Psoas muscle (tissue), 8 donors: ENCODE data around the gene DMPK. TPM values are rescaled to one million over a fixed set of nuclear protein-coding genes. Genes with fewer than 3 reads are reported as not detected.

Experiments used
- ATAC-seq, 4 donors: fragments of 200-7000 bp; cut with Tn5 transposase; one replicate each; pipeline ENCODE4 v1.9.1; 2020; ENCODE audit warnings: moderate library complexity in 3 of 4, mild to moderate bottlenecking in 2 of 4
- DNase-seq, 2 donors: peaks; one replicate each; pipeline ENCODE4 v3.0.0-alpha.2; 2020
- H3K27ac ChIP-seq: fragments of 200-600 bp; one replicate; pipeline ENCODE4 v1.8.0; 2022
- H3K27me3 ChIP-seq, 3 donors: fragments of 200-600 bp in 1 of 3; one replicate each; pipeline versions ENCODE4 v1.6.1 to v1.8.0; 2013 to 2022; ENCODE audit warnings: low read length in 2 of 3, mild to moderate bottlenecking in 2 of 3, moderate library complexity in 1 of 3; ENCODE audit not compliant: insufficient read depth in 3 of 3
- H3K36me3 ChIP-seq, 2 donors: fragments of 200-600 bp in 1 of 2; one replicate each; pipeline versions ENCODE4 v1.6.1 to v1.8.0; 2013 to 2022; ENCODE audit warnings: low read depth in 1 of 2, mild to moderate bottlenecking in 1 of 2, moderate library complexity in 1 of 2; ENCODE audit not compliant: insufficient read depth in 1 of 2
- H3K4me1 ChIP-seq: fragments of 200-600 bp; one replicate; pipeline ENCODE4 v1.8.0; 2022
- H3K4me3 ChIP-seq: fragments of 200-600 bp; one replicate; pipeline ENCODE4 v1.8.0; 2022; ENCODE audit warnings: mild to moderate bottlenecking
- H3K9me3 ChIP-seq: fragments of 200-600 bp; one replicate; pipeline ENCODE4 v1.8.0; 2022
- WGBS, 3 donors: extraction: QIAGEN DNeasy Blood & Tissue Kit; methylation state at CpG; one replicate each; pipeline versions ENCODE4 v1.1.6 to v1.1.7; 2013; 5-methylcytosine and 5-hydroxymethylcytosine counted together
- intact Hi-C, 2 donors: fragments of 100-400 bp; cut with DNase I; formaldehyde crosslinking; loops; one replicate each; pipeline versions ENCODE4 v1.11.0 to v1.14.2; 2022
- polyA plus RNA-seq, 3 donors: library from polyadenylated mRNA; stranded (reverse); fragments of 200-250 nt; gene quantifications; one replicate each; pipeline ENCODE4 v1.2.3, GENCODE V29; 2013
- total RNA-seq, 4 donors: library from RNA; stranded (reverse); fragmentation: NEBNext Ultra II Directional in 2 of 4; extraction: Animal tissue kit (Norgen Biotek cat#: 25700) in 2 of 4; gene quantifications; one replicate each; pipeline versions ENCODE4 v1.2.1 to v1.2.4, GENCODE V29; 2021 to 2023
- TF ChIP-seq, protein P1 (sequence below): fragments of 200-600 bp; IDR thresholded peaks from one replicate; pipeline ENCODE4 v1.8.0; 2022; ENCODE audit warnings: antibody characterized with exemption
- donor health status: healthy with polysubstance abuse.
- donor health status: DM: no; HTN: no; CAD: no; lungs with moderate emphysema.
- donor health status: Bipolar disorder and iron deficiency.
- donor health status: healthy.
- donor health status: DM: yes; HTN: yes; CAD: no.
- donor health status: DM: no; HTN: no; CAD: no.
- donor health status: DM: no; HTN: no; CAD: no.
- donor health status: DM: yes; HTN: yes; CAD: no.

DMPK gene
- total and polyA plus RNA-seq, 7 donors, result 53.0 to 617 (median 132) TPM

DNA sequence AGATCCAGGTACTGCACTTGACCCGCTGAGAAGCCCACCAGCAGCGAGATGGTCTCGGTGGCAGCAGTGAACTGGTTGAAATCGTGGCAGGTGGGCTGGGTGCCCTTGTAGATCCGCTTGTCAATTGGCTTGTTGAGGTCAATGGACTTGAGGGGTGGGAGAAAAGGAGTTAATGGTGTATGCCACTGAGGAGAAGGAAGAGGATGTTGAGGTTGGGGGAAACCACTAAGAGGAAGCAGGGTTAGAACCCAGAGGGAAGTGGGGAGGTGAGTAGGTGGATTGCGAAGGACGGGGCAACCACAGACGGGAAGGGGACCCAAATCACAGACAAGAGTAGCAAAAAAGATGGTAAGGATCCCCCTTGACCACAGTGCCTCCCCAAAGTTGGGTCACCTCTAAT, 8.7 kb upstream of the DMPK start:
- Histone ChIP-seq H3K4me1 (peaks cover 41% of the 10 kb centered on the region), H3K27me3 (no peaks in the 10 kb centered on the region), H3K27ac (no peak overlapping the region), H3K9me3 (no peaks in the 10 kb centered on the region), H3K4me3 (no peak overlapping the region), H3K36me3 (peaks cover 0 to 45% of the 10 kb centered on the region in 2 donors)
- WGBS, 3 donors, result 81 to 90% (median 86%) methylated on average over 8 of the region's 8 CpGs
- DNase-seq (no peak), ATAC-seq (no peak)
- intact Hi-C loops, result no loop called here
- TF ChIP-seq, protein P1, sequence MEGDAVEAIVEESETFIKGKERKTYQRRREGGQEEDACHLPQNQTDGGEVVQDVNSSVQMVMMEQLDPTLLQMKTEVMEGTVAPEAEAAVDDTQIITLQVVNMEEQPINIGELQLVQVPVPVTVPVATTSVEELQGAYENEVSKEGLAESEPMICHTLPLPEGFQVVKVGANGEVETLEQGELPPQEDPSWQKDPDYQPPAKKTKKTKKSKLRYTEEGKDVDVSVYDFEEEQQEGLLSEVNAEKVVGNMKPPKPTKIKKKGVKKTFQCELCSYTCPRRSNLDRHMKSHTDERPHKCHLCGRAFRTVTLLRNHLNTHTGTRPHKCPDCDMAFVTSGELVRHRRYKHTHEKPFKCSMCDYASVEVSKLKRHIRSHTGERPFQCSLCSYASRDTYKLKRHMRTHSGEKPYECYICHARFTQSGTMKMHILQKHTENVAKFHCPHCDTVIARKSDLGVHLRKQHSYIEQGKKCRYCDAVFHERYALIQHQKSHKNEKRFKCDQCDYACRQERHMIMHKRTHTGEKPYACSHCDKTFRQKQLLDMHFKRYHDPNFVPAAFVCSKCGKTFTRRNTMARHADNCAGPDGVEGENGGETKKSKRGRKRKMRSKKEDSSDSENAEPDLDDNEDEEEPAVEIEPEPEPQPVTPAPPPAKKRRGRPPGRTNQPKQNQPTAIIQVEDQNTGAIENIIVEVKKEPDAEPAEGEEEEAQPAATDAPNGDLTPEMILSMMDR, result no peak

DNA sequence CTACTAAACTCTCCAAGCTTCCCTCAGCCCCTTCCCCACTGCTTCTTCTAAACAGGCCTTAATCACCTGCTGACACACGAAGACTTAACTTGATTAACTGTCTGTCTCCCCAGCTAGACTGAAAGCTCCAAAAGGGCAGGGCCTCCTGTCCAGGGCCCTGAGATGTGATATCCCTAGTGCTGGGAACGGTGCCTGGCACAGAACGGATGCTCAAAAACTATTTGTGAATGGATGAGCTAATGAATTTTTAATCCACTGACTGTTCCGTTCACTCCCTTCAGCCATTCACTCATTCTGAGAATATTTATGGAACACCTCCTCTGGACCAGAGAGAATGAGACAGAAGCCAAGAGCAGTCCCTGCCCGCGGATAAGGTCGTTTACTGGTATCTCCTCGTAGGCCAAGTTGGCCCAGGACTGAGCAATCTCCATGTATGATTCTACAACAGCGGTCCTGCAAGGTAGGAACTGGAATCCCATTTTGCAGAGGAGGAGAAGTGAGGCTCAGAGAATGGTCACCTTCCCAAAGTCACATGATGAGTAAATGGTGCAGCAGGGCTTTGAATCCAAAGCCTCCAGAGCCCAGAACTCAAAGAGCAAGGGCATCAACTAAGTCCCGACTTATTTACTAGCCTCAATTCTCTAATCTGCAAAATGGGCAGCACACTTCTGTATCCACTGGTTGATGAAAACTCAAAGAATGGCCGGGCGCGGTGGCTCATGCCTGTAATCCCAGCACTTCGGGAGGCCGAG, 6.9 kb upstream of the DMPK start:
- WGBS, 3 donors, result 51 to 67% (median 52%) methylated on average over 15 of the region's 15 CpGs
- no peak overlapping the region for H3K4me3 ChIP-seq
- ATAC-seq (peak; percentile 69 to 76 (median 76)), DNase-seq (peak in 1 of 2 donors; percentile 88)
- intact Hi-C loops, result loop anchor here in 1 of 2 donors (10.0 kb wide), 1 partner anchor 1044 kb away; the partner anchor contains the start of gene BCL3
- H3K9me3 ChIP-seq, result no peaks in the 10 kb centered on the region
- H3K4me1 ChIP-seq, result peaks cover 58% of the 10 kb centered on the region
- peak overlapping the region; percentile 70 for H3K27ac ChIP-seq
- peaks cover 0 to 45% of the 10 kb centered on the region in 2 donors for H3K36me3 ChIP-seq
- TF ChIP-seq, protein P1, result no peak
- no peaks in the 10 kb centered on the region for H3K27me3 ChIP-seq

DNA sequence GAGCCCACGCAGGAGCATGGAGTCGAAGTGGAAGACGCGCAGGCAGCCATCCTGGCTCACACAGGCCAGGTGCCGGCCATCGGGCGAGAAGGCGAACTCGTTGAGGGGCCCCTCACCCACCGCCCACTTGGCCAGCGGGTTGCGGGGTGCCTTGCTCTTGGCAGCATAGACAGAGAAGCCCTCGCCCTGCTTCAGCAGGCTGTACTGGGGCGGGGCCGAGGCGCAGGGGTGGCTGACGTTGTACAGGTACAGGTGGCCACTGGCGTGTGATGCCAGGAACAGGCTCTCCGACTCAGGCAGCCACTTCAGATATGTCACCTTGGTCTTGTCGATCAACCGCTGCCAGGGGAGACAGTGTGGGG, 4.2 kb upstream of the DMPK start:
- H3K4me1 ChIP-seq, result peaks cover 66% of the 10 kb centered on the region
- no peak overlapping the region for H3K4me3 ChIP-seq
- intact Hi-C loops, result loop anchor here in 1 of 2 donors (10.0 kb wide), 1 partner anchor 1042 kb away; the partner anchor contains the start of gene BCL3
- no peak overlapping the region for H3K27ac ChIP-seq
- WGBS, 3 donors, result 94 to 96% (median 94%) methylated on average over 20 to 21 of the region's 21 CpGs
- no peaks in the 10 kb centered on the region for H3K27me3 ChIP-seq
- TF ChIP-seq, protein P1, result no peak
- H3K9me3 ChIP-seq, result no peaks in the 10 kb centered on the region
- H3K36me3 ChIP-seq, result peaks cover 0 to 45% of the 10 kb centered on the region in 2 donors
- ATAC-seq, result no peak
- DNase-seq, result no peak

DNA sequence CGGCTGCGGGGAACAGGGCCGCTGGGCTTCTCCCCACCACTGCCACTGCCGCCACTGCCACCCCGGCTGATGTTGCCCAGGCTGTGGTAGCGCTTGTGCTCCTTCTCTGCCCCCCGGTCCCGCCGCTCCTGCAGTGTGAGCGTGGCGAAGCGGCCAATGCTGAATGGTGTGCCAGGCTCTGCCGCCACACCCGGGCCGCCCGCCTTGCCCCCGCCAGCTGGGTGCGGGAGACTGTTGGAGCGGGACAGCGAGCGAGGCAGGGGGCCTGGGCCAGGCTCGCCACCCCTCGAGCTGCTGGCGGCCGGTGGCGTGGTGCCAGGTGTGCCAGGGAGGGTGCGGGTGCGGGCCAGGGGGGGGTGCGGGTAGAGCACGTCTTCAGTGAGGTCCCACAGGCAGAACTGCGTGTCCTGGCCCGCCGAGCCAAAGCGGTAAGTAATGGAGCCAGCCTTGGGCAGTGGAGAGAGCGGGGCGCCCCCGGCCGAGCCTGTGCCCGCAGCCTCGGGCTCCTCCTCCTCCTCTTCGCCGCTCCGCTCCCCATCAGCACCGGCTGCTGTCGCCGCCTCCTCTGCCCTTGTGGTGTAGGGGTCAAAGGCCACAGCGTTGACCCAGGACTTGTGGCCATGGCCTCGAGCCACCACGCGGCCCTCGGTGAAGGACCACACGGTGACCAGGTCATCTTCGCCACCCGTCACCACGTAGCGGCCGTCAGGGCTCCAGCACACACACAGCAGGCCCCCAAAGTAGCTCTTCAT, 3.7 kb upstream of the DMPK start:
- TF ChIP-seq, protein P1, result no peak

More for the DNA sequence above, 3.7 kb upstream of the DMPK start:
- peak overlapping the region; percentile 48 for H3K27ac ChIP-seq
- WGBS, 3 donors, result 57 to 69% (median 68%) methylated on average over 46 to 57 of the region's 57 CpGs
- H3K27me3 ChIP-seq, result no peaks in the 10 kb centered on the region
- no peaks in the 10 kb centered on the region for H3K9me3 ChIP-seq
- H3K4me3 ChIP-seq, result no peak overlapping the region
- H3K4me1 ChIP-seq, result peaks cover 61% of the 10 kb centered on the region
- peaks cover 0 to 45% of the 10 kb centered on the region in 2 donors for H3K36me3 ChIP-seq
- ATAC-seq (no peak), DNase-seq (no peak)
- intact Hi-C loops, result loop anchor here in 1 of 2 donors (10.0 kb wide), 1 partner anchor 1041 kb away; the partner anchor contains the start of gene BCL3
